ENCODE results near the gene TNIK.

DNA sequence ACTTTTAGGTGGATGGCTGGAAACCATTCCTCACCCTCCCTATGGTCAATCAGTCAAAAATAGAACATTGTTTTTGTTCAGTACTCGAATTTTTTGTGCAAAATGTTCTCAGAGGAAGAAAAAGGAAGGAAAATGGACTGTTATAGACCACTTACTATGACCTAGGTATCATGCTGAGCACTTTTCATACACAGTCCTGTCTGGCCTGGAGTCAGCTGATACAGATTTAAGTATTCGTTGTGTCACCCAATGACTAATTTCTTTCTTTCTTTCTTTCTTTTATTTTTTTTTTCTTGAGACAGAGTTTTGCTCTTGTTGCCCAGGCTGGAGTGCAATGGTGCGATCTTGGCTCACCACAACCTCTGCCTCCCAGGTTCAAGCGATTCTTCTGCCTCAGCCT lies 29.1 kb upstream of the TNIK start:
- no peak for TF ChIP-seq EP300 (conservative IDR thresholded peaks at IDR 0.05; ENCODE audit: poor library complexity, severe bottlenecking)
- TF ChIP-seq CTCF (IDR thresholded peaks at IDR 0.05; ENCODE audit: poor library complexity, severe bottlenecking) = no peak
- TF ChIP-seq EZH2 (IDR thresholded peaks at IDR 0.05; ENCODE audit: borderline replicate concordance, insufficient read depth, low read length, poor library complexity, severe bottlenecking) = no peak
- no peak for TF ChIP-seq POLR2AphosphoS5 (IDR thresholded peaks at IDR 0.05)
- no peak for TF ChIP-seq RAD21 (conservative IDR thresholded peaks at IDR 0.05)
- no peak for TF ChIP-seq TAF1 (IDR thresholded peaks at IDR 0.05; ENCODE audit: low read depth)
- TF ChIP-seq MXI1 (conservative IDR thresholded peaks at IDR 0.05; ENCODE audit: poor library complexity, severe bottlenecking) = no peak
- no peak for TF ChIP-seq SMC3 (conservative IDR thresholded peaks at IDR 0.05; ENCODE audit: poor library complexity)
- TF ChIP-seq REST (IDR thresholded peaks at IDR 0.05; ENCODE audit: borderline replicate concordance) = no peak
